GM21529 (cell line): Measurements from ENCODE around the gene CDX2.
"Not testable (repeated sequence)": the region's sequence is repeated elsewhere in the genome, so short reads cannot be mapped to it uniquely, and the experiment has no call there.

Experiments
- ATAC-seq: cut with Tn5 transposase; IDR thresholded peaks from one replicate; pipeline ENCODE4 v1.9.1; 2021; ENCODE audit not compliant: unreplicated experiment

Gene CDX2, protein sequence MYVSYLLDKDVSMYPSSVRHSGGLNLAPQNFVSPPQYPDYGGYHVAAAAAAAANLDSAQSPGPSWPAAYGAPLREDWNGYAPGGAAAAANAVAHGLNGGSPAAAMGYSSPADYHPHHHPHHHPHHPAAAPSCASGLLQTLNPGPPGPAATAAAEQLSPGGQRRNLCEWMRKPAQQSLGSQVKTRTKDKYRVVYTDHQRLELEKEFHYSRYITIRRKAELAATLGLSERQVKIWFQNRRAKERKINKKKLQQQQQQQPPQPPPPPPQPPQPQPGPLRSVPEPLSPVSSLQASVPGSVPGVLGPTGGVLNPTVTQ

DNA sequence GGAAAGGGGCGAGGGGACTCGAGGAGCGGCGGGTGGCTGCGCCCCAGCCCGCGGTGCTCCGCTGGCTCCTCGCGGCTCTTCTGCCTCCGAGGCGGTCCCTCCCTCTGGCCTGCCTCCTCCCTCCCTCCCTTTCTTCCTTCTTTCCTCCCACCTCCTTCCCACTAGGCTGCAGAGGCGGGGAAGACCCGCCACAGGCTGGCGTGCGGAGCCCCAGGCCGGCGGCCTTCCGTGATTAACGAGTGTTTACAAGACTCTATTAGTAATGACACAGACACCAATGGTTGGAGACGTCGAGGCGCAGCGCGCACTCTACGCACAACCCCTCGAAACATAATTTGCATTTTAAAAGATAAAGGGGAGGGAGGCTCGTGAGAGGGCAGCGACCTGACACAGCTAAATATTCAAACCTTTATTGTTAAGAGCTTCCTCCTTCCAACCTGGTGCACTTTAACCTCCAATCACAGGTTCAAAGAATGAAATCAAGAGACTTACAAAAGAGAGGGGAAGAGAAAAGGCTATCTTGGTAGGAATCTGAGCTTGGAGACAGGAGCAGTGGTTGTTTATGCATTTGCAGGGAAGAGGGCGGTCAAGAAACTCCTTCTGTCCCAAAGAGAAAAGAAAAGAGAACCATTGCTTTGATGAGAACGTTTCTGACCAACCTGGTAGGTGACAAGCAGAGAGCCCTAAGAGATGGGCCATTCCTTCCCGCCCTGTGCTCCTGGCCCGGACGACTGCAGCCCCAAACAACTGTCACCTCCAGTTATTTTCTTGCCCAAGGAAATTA lies at the start of gene CDX2:
TSS of gene CDX2 (minus strand) at position 234 of the 784 bp plus-strand sequence. CDS start 309 bp downstream, outside the sequence.
- no peak for ATAC-seq

DNA sequence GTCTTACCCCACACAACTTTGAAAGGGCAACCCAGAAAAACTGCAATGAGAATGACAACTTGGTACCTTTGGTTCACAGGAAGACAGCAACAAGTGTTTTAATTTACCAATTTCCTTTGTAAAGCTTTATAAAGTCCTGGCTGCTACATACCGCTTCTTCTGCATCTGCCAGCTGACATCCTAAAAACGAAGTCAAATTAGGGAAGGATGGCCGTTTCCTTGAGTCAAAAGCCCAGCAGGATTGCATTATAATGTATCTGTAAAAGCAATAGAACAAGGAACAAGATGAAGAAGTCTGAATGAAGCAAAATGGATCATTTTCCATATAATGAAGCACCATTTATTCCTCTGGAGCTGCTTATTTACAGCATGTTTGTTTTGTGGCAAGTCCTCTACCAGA lies 45.2 kb upstream of the CDX2 start:
- no peak for ATAC-seq

DNA sequence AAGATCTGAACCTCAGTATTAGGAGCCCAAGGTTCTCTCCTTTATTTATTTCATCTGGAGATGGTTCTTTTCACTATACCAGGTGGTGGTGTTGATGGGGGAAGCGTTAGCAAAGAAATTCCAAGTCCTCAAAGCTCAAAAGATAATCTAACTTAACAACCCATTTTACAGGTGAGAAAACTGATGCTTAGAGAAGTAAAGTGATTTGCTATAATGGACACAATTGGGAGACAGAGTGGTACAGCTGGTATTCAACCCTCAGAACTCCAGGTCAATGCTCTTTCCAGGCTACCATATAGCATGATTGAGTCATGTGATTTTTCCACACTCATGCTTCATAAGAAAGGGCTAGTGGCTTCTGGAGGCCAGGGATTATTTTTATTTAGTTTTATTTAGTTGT lies 44.4 kb upstream of the CDX2 start:
- no peak for ATAC-seq

DNA sequence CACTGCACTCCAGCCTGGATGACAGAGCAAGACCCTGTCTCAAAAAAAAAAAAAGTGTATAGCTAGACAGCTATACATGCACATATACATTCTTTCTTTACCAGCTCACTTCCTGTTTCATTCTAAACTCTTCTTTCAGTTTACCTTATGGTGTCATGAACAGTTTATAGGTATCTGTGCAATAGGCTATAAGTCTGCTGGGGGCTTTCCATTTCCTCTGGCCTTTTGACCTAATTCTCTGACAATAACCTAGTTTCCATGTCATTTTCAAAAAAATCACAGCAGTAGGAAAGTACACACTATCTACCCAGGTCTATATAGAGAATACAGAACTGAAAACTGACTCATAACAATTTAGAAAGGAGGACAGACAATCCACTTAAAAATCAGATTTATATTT lies 43.8 kb upstream of the CDX2 start:
- ATAC-seq: peak; percentile 96

DNA sequence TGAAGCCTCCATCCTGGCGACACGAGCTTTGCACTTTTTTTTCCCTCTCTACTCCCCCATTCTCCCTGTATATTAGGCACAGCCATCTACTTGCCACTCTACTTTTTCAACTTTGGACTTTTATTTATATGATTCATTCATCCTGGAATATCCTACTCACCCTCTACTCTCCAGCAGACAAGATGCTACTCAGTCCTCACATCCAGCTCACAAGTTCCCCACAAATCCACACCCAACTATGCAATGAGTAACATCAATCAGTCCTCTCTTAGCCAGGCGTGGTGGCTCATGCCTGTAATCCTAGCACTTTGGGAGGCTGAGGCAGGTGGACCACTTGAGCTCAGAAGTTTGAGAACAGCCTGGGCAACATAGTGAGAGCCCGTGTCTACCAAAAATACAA lies 43.3 kb upstream of the CDX2 start:
- no peak for ATAC-seq

DNA sequence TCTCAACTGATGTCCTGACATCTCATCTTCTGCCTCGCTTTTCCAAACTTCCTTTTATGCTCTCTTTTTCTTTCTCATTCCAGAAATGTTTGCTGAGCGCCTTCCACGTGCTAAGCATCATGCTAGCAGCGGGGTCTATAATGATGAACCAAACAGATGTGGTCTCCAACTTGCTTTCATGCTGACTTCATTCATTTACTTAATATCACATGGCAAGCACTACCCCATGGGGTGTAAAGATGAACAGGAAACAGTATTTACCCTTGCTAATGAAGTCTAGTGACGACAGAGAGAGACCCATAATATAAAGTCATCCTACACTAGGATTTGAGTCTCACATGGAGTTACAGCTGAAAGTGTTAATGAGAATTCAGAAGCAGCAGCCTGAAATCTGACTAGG lies 40.9 kb upstream of the CDX2 start:
- no peak for ATAC-seq

DNA sequence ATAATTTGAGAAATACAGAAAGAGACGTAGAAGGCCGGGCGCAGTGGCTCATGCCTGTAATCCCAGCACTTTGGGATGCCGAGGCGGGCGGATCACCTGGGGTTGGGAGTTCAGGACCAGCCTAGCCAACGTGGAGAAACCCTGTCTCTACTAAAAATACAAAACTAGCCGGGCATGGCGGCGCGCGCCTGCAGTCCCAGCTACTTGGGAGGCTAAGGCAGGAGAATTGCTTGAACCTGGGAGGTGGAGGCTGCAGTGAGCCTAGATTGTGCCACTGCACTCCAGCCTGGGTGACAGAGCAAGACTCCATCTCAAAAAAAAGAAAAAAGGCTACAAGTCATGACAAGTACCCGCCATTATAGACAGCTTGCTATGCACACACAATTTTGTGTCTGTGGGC lies 35.9 kb upstream of the CDX2 start:
- not testable (repeated sequence) for ATAC-seq

DNA sequence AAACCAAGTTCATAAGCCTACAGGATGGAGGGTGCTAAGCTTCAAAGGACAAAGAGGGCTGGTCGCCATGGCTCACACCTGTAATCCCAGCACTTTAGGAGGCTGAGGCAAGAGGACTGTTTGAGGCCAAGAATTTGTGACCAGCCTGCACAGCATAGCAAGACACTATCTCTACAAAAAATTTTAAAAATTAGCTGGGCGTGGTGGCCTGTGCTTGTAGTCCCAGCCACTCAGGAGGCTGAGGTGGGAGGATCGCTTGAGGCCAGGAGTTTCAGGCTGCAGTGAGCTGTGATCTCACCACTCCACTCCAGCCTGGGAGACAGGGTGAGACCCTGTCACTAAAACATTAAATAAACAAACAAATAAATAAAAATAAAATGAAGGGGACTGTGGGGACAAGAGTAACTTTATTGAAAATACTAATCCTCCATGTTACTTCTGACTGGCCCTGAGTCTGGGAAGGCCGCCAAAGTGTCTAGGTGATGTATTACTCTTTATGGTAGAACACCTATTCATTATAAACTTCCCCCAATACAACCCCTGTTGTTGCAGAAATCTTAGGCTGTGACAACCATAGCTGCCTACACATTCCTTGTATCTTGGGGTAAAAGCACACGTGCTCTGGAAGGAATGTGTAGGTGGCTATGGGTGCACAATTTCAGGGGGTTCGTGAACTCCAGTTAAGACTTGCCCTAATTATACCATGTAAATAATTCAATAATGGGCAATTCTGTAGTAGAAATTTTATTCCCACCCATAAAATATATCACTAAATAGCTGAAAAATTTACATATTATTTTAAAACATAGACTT lies 34.0 kb upstream of the CDX2 start:
- ATAC-seq: no peak

DNA sequence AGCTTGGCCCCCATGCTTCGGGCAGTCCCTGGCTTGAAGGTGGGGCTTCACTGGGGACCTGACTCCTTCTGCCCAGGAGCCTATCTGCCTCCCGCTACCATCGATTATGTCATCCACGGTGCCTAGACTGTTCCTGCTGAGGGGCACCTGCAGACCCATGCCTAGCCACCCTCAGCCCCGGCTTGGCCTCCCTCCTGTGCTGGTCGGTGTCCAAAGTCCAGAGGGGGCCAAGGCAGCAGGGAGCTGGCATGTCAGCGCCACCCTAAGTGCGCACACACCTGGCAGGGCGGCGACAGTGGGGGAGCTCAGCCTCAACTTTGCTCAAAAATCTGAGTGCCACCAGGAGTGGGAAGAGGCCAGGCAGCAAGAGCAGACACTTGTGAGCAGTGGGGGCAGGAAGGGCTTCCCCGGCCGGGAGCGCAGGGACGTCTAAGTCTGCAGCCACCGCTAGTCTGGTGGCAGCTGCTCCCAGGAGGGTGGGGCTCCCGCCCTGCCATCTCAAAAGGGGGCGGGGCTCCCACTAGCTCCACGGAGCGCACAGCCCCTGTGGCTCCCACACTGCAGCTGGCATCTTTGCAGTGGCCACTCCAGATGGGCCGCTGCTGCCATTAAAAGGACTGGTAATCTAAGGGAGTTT lies 32.8 kb upstream of the CDX2 start:
- ATAC-seq: no peak

DNA sequence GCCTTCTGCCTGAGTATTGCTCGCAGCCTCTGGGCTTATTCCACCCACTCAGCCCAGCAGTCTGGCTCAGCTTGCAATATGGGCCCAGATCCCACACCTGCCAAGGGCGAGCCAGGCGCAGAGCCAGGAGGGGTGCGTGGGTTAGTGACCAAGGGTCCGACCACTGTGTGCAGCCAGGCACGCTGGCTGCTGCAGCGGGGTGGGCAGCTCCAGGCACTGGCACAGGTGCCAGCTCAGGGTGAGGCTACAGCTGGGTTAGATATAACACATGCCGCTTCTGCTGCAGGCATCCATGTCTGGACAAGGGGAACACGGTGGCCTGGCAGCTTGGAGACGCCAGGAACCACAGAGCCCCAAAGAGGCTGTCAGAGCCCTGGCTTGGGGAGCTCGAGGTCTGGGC lies 31.9 kb upstream of the CDX2 start:
- ATAC-seq: no peak

DNA sequence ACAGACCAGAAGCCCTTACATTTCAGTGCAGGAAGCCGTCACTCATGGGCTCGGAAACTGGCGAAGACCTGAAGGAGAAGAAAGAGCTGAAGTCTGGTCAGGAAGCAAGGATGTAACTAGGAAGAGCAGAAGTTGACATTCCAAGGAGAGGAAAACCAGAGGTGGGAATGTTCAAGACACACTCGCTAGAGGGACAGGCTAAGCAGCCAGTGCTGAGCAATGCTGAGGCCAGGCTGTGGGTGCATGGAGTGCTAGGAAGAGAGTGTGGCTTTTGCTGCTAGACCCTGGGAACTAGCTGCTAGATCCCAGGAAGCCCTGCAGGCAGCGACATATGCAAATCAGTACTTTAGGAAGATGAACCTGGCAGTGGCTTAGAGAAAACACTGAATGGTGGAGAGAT lies 31.5 kb upstream of the CDX2 start:
- no peak for ATAC-seq

DNA sequence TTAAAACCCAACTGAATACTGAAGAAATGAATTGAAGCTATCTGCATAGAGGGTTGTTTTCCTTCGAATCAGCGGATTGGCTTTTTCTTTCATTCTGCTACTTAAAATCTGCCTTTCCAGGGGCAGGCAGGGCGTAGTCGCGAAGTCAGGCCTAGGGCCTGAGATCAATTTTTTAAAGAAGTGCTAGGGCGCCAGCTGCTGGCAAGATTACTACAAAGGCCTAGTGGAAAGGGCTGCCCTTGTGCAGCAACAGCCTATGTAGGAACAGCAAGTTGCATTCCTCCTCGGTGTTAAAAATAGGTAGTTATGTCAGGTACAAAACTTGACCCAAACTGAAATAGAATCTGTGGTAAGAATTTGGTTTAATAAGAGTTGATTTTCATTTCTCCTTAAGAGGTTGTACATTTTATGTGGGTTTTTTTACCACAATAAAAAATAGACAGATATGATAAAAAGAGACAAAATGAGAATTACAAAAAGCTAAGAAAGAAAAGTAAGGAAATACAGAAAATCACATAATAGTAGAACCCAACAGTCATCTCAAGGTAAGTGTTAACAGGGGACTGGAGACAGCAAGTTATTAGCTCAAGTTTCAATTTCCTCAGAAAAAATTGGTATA lies 28.9 kb upstream of the CDX2 start:
- peak; percentile 78 for ATAC-seq

DNA sequence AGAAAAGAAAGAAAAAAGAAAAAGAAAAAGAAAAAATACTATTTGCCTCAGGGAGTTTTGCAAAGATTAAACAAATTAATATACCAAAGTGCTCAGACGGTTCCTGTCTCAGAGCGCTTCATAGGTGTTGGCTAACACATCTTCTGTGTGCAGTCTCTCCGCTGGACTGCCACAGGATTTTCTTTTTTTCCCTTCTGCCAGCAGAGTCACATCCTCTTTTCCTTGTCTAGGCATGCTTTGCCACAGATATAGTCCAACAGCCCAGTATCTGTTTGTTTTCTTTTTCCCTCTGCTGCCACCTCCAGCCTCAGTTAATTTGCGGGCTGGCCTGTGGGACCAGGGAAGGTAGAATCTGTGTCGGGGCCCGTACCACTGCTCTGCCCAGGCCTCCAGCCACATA lies 22.8 kb upstream of the CDX2 start:
- ATAC-seq: no peak

DNA sequence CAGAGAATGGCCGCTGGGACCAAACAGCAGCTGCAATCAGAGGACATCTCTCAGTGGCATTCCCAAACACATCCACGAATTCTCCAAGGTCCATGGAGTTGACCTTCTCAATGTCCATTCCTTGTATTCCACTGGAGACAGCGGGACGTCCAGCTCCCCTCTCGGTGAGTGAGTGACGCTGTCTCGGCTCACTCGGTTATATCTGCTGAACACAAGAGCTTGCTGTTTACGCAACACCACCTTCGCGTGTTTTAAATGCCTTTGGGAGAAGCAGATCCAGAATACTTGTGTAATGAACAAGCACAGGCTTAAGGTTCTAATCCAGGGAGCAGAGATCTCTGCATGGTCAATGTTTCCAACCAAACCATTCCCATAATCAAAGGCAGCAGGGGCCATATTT lies 19.4 kb upstream of the CDX2 start, which contains the start of gene URAD:
TSS of gene URAD (minus strand) at position 174 of the 400 bp plus-strand sequence. CDS start at position 118, 56 bp downstream.
- ATAC-seq: no peak

DNA sequence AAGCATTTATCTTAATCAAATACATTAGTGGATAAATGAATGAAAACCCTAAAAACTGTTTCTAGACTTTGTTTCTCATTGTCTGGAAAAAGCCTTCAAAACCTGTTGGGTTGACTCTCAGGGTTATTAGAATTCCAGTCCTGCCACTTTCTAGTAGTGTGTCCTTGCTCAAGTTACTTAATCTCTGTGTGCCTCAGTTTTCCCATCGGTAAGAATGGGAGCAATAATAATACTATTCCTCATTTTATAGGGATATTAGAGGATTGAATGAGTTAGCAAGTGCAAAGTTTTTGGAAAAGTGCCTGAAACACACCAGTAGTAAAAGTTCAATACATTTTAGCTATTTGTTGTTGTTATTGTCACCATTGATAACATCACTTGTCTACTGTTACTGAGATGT lies 16.5 kb upstream of the CDX2 start:
- ATAC-seq: no peak

DNA sequence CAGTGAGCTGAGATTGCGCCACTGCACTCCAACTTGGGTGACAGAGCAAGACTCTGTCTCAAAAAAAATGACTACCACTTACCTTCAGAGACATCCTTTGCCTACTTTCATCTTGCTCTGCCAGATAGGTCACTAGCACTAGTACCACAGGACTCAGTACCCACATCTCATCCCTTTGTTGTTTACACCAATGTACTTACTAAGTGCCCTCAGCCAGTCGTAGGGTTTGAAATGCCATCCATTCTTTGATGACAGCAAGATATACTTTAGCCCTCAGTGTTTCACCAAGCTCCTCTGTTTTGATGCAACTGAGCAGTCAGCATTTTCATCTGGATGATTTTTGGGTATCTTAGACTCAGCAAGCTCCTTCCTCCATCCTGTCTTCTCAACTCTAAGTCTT lies 13.2 kb upstream of the CDX2 start:
- no peak for ATAC-seq

DNA sequence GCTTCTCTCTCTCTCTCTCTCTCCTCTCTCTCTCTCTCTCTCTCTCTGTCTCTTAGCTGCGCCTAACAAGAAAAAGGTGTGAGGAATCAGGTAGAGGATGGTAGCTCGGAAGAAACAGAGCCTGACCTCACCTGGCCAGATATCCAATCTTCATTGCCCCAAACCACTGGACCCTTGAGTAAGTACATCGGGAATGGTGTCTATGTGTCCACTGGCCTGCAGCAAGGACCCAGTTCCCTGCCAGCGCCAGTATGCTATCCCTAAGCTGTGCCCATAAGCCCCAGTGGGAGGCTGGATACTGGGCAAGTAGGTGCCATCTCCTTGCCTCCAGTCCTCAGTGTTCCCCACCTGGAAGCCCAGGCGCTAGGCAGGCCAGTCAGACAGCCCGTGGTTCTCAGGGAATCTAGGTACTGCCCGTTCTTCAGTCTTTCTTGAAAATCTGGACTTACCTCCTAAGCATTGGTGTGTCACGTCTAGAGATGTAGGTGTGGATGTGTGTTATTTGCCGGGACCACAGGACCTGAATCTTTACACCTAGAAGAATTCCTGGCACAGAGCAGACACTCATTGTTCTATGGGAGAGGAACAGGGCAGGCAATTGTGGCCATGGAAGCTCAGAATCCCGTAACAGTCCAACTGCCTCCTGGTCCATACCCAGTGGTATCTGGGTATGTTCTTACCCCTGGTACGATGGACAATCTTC lies 12.0 kb upstream of the CDX2 start:
- ATAC-seq: no peak

DNA sequence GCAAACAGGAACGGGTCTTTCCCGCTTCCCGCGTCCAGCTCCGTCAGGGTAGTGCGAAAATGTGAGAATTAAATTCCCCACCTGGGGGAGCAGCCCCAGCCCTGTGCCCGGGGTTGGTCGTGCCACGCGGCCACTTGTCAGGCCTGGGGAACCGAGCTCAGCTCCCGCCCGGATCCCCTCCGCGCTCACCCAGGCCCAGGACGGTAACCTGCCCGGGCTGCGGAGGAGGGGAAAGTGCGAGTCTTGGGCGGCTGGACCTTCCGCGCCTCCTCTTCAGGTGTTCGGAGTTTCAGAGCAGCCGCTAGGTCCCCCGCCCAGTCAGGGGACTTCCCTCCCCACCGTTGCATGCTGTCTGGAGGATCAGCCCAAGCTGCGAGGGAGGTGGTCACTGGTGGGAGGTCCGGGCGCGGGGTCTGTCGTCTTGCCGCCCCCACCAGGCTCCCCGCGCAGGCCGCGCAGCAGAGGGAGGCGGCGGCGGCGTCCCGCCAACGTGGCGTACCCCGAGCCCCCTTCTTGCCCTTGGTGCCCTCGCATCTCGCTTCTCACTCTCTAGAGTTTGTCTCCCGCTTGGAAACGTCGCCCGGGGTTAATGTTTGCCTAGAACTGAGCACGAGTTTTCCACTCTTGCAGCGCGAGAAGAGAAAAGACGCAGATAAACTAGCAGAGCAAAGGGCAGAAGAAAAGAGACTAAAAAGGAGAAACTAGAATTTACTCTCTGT lies 11.3 kb upstream of the CDX2 start:
- no peak for ATAC-seq

DNA sequence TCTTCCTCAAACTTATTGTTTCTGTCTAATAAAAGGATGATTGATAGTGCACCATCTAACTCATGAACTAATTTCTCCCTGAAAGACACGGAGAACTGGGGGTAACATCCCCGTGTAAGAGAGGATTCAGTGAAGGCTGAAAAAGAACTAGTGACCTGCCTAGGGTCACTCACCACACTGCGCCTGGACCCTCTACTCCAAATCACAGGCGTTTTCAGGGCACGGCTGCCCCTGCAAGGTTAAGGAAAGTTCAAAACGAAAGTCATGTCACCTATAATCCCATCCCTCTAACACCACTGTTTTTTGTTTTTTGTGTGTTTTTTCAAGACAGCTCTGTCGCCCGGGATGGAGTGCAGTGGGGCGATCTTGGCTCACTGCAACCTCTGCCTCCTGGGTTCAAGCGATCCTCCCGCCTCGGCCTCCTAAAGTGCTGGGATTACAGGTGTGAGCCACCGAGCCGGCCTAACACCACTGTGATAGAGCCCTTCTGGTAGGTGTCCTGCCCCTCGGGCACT lies 10.7 kb upstream of the CDX2 start:
- no peak for ATAC-seq
